HEK293 (cell line): Measurements from ENCODE around the gene MC5R.

Experiments
- ZNF211 ChIP-seq: fragments of 450-650 bp; formaldehyde crosslinking; IDR thresholded peaks from 2 replicates; pipeline ENCODE4 v1.5.1; 2016; ENCODE audit warnings: low read depth, missing biosample characterization, missing genetic modification characterization
- TF ChIP-seq, protein P1 (sequence below): fragments of 450-650 bp; formaldehyde crosslinking; IDR thresholded peaks from 2 replicates; pipeline ENCODE4 v1.5.1; 2016; ENCODE audit warnings: missing biosample characterization, missing genetic modification characterization, low read depth
- TF ChIP-seq, protein P2 (sequence below): fragments of 450-650 bp; formaldehyde crosslinking; IDR thresholded peaks from 2 replicates; pipeline ENCODE4 v1.5.1; 2016; ENCODE audit warnings: missing biosample characterization, missing genetic modification characterization
- TF ChIP-seq, protein P3 (sequence below): fragments of 450-650 bp; formaldehyde crosslinking; IDR thresholded peaks from 2 replicates; pipeline ENCODE4 v1.5.1; 2016; ENCODE audit warnings: missing biosample characterization, missing genetic modification characterization
- TF ChIP-seq, protein P4 (sequence below): fragments of 450-650 bp; formaldehyde crosslinking; IDR thresholded peaks from 2 replicates; pipeline ENCODE4 v1.5.1; 2016; ENCODE audit warnings: missing biosample characterization, missing genetic modification characterization

DNA sequence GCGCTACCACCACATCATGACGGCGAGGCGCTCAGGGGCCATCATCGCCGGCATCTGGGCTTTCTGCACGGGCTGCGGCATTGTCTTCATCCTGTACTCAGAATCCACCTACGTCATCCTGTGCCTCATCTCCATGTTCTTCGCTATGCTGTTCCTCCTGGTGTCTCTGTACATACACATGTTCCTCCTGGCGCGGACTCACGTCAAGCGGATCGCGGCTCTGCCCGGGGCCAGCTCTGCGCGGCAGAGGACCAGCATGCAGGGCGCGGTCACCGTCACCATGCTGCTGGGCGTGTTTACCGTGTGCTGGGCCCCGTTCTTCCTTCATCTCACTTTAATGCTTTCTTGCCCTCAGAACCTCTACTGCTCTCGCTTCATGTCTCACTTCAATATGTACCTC is 2.3 kb downstream of the MC5R start:
- no peak for TF ChIP-seq ZNF211 (tag by site-specific recombination)
- TF ChIP-seq, protein P1, sequence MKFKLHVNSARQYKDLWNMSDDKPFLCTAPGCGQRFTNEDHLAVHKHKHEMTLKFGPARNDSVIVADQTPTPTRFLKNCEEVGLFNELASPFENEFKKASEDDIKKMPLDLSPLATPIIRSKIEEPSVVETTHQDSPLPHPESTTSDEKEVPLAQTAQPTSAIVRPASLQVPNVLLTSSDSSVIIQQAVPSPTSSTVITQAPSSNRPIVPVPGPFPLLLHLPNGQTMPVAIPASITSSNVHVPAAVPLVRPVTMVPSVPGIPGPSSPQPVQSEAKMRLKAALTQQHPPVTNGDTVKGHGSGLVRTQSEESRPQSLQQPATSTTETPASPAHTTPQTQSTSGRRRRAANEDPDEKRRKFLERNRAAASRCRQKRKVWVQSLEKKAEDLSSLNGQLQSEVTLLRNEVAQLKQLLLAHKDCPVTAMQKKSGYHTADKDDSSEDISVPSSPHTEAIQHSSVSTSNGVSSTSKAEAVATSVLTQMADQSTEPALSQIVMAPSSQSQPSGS (tag by site-specific recombination): no peak
- TF ChIP-seq, protein P2, sequence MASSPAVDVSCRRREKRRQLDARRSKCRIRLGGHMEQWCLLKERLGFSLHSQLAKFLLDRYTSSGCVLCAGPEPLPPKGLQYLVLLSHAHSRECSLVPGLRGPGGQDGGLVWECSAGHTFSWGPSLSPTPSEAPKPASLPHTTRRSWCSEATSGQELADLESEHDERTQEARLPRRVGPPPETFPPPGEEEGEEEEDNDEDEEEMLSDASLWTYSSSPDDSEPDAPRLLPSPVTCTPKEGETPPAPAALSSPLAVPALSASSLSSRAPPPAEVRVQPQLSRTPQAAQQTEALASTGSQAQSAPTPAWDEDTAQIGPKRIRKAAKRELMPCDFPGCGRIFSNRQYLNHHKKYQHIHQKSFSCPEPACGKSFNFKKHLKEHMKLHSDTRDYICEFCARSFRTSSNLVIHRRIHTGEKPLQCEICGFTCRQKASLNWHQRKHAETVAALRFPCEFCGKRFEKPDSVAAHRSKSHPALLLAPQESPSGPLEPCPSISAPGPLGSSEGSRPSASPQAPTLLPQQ (tag by site-specific recombination): no peak
- TF ChIP-seq, protein P3, sequence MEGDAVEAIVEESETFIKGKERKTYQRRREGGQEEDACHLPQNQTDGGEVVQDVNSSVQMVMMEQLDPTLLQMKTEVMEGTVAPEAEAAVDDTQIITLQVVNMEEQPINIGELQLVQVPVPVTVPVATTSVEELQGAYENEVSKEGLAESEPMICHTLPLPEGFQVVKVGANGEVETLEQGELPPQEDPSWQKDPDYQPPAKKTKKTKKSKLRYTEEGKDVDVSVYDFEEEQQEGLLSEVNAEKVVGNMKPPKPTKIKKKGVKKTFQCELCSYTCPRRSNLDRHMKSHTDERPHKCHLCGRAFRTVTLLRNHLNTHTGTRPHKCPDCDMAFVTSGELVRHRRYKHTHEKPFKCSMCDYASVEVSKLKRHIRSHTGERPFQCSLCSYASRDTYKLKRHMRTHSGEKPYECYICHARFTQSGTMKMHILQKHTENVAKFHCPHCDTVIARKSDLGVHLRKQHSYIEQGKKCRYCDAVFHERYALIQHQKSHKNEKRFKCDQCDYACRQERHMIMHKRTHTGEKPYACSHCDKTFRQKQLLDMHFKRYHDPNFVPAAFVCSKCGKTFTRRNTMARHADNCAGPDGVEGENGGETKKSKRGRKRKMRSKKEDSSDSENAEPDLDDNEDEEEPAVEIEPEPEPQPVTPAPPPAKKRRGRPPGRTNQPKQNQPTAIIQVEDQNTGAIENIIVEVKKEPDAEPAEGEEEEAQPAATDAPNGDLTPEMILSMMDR: no peak
- TF ChIP-seq, protein P4, sequence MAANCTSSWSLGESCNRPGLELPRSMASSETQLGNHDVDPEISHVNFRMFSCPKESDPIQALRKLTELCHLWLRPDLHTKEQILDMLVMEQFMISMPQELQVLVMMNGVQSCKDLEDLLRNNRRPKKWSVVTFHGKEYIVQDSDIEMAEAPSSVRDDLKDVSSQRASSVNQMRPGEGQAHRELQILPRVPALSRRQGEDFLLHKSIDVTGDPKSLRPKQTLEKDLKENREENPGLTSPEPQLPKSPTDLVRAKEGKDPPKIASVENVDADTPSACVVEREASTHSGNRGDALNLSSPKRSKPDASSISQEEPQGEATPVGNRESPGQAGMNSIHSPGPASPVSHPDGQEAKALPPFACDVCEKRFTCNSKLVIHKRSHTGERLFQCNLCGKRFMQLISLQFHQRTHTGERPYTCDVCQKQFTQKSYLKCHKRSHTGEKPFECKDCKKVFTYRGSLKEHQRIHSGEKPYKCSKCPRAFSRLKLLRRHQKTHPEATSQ (tag by site-specific recombination): no peak
